GM10847 (cell line): Measurements from ENCODE around the gene MYZAP.

Experiments used
- POLR2A ChIP-seq: IDR thresholded peaks from 2 replicates; pipeline ENCODE4 v1.6.1; 2011; ENCODE audit not compliant: insufficient read length; ENCODE audit errors: extremely low read depth

Gene MYZAP

DNA sequence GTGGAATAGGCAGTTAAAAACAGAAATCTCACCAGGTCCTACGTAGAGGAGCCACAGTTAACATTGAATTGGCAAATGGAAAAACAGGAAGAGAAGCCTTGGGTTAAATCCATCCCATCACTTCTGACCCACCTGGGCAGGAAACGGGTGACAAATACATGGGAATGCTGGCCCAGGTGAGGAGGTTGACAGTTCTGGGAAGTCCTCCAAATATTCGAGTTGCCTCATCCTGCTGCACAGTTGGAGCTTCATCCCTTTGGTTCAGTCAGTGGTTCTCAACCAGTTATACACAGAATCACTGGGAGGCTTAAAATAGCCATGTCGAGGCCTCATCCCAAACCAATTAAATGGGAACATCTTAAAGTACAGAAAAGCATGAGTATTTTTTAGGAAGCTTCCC is 5.3 kb downstream of the MYZAP start:
- TF ChIP-seq POLR2A, result no peak

DNA sequence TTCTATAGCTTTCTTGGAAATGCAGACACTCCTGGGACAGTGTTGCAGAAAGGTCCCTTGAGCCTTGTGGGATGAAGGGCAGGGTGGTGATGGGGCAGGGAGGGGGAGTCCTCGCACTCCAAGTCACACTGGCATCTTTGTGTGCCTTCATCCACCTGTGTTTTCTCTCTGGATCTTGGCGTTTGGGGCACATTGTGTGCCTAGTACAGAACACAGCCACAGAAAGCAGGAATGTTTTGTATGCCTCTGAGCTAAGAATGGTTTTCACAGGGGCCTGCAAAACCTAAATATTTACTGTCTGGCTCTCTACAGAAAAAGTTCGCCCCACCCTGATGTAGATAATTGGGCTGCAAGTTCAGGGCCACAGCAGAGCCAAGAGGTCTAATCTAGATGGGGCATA is 5.7 kb downstream of the MYZAP start:
- TF ChIP-seq POLR2A, result no peak

DNA sequence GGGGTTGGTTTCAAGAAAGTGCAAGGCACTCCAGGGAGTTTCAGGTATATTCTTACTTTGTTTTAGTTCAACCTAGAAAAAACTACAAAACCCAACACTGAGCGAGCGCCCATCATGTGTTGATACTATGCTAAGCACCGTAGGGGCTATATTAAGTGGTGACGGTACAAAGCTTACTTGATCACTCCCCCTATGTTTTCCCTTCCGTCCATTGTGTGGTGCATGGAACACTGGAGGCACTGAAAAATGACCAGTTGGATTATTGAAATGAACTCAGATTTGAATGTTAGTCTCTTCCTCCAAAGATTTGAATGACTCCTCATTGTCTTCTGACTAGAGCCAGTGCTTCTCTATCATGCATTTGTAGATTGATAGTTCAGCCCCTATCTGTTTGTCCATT is 6.6 kb downstream of the MYZAP start:
- TF ChIP-seq POLR2A, result no peak

DNA sequence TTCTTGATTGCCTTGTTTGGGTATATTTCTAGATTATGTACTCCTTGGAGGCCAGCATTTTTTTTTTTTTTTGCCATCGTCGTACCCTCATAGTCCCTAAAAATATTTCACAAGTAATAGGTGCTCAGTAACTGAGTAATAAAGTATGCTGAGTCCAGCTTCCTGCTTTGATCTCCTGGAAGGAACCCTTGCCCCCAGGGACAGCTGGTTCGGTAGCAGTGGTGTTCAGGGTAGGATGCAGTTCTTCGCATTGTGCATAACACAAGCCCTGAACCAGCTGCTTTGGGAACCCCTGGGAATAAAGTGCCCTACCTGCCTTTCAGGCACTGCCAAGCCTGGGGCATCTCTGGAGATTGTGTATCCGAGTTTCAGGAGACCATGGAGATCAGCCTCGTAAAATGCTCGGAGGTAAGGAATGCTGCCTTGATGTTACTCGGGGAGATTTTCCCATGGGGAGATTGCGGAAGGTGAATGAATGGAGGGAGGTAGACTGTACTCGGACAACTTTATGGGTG is 7.6 kb downstream of the MYZAP start:
- TF ChIP-seq POLR2A, result no peak

DNA sequence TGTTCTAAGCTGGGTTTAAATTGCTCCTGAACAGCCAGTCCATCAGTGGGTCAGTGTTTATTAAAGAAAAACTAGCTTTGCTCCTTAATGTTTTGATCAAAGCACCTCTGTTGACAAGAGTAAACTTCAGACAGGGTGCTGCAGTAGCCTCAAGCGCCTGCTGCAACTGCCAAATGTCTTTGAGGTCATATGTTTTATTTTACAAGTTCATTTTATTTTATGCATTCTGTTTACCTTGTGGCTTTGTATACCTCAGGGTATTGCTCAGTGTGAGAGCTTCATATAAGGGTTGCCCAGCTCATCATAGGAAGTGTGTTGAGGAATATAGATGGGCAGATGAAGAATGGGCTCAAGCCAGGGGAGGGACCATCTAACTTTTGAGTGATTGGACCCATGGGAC is 8.5 kb downstream of the MYZAP start:
- no peak for TF ChIP-seq POLR2A

DNA sequence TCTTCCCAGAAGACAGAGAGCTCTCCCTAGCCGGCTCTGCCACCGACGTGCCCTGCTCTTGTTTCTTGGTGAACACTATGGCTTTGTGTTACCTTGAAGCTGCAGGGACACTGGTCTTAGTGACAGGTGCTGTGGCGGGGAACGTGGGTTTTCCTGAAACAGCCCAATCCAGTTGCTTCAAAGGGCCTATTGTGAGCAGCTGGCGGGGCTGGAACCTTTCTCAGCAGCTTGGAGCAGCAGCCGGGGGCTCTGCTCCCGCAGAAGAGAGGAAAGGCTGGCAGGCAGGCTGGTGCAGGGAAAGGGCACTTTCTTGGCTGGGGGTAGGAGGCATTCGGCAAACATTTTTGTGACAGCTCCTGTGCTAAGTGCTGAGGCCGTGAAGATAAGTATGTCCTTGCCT is 12.8 kb downstream of the MYZAP start:
- TF ChIP-seq POLR2A, result no peak

DNA sequence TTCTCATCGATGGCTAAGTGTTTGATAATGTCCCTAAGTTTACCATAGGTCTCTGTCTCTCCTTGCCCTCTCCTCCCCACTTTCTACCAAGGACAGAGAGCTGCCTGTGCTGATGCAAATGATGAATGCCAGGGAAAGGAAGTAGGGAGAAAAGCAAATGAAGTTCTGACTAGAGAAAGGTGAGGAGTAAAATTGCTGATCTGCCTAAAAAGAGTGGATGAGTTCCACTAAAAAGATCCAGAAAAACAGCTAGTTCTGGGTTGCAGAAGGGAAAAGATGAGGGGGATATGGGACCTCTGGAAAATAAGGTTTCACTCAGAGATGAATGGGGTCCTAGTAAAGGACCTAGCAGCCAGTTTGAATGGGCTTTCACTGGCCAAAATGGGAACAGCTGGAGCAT is 13.8 kb downstream of the MYZAP start:
- no peak for TF ChIP-seq POLR2A

DNA sequence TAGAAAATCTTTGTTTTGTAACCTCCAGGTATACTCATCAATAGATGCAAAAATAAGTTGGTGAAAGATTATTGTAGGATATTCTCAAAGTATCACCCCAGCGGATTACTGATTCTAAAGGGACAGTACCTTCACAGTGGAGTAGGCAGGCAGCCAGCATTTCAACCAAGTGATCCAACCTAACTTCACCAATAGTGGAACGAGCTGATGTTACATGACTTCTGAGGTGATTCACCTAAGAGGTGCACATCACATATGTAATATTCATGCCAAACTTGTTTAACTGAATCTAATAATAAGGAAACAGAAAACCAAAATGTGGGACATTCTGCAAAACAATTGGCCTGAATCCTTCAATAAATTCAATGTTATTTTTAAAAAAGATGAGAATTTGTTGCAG is 14.3 kb downstream of the MYZAP start:
- TF ChIP-seq POLR2A, result no peak

DNA sequence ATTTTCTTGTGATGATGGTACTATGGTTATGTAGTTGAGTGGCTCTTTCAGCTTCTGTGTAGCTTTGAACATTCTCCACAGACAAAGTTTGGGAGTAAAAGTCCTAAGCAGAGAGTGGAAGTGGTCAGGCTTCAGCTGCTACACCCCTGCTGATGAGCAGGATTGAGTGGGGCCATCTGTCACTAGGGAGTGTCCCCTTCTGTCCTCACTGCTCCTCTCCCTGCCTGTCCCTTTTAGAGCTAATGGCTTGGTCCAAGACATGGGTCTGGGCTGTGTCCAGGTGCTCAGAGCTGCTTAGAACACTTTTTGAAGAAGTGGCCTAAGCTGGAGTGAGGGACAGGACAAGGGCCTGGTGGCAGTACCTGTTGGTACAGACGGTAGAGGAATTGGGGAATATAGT is 15.1 kb downstream of the MYZAP start:
- no peak for TF ChIP-seq POLR2A

DNA sequence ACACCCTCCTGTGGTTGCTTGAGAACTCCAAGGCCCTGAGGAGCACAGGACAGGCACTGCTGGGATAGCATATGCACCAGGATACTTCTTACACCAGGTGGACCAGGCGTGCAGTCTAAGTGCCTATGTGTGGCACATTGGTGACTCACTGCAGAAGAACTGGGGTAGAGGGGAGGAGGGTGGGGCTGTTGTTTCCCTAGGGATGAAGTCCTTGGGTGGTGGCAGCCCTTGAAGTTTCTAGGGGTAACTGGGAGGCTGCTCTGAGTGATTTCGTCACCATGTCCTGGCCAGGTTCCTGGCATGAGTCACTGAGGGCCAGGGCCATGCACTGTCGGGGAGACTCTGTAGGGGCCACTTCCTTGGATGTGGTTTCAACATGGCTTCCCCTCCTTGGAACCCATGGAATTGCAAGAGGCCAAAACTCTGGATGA is 15.9 kb downstream of the MYZAP start:
- no peak for TF ChIP-seq POLR2A

DNA sequence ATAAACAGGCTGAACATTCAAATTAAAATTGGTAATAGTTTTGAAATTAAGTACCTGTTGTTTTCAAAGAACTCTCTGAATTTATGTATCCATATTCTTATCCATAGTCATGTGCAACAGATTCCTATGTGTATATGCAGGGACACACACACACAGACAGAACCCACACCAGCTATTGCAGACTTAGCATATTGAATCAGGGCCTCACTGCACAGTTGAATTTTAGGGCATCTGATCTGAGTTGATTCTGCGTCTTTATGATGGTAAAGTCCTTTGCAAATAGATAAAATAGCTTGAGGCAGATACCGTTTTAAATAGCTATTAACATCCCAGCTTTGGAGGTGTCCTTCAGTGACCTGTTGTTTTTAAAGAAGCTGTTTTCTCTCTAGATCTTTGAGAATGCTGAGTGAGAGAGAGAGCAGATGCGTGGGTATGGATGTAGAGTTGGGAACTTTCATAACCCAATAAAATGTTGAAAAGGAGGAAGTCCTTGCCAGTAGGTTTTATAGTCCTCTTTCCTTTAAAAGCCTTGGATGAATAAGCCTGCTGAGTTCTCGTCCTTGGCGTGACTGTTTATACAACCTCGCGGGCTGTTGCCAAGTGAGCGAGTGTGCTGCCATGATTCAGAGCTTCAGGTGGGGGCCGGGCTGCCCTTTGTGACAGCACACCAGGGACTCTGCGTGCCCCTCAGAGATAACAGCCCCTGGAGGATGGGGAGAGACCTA is 18.3 kb downstream of the MYZAP start:
- TF ChIP-seq POLR2A, result no peak

DNA sequence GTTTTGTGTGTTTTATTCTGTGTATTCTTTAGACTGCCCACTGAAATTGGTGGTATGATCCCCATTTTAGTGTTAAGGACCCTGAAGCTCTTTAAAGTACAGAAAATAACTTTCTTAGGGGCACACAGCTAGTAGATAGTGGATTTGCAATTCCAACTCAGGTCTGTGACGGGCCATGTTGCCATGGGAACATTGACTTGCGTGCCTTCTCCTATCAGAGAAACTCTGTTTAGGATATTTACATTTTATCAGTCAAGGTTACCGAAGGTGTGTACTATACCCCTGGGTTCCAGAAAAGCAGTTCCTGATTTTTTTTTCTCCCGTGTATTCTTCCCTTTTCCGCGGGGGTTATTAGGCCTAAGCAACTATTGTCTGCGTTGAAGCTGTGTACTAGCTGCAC is 19.4 kb downstream of the MYZAP start:
- no peak for TF ChIP-seq POLR2A

DNA sequence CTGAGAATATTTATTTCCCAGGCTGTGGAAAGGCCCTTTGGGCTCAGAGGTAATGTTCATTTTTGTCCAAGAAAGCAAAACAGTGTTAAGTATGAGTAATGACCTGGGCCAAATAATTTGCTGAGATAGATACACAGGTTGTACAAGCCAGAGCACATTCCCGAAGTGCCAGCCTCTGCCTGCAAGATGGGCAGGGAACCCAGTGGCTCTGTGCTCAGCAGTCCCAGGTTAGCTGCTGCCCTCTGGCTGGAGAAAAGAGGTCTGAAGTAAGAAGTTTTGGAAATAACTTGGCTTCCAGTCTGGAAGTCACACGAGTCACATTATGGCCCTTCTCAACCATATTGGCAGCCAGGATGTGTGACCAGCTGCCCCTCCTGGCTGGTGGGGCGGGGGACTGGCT is 20.2 kb downstream of the MYZAP start:
- TF ChIP-seq POLR2A, result no peak

DNA sequence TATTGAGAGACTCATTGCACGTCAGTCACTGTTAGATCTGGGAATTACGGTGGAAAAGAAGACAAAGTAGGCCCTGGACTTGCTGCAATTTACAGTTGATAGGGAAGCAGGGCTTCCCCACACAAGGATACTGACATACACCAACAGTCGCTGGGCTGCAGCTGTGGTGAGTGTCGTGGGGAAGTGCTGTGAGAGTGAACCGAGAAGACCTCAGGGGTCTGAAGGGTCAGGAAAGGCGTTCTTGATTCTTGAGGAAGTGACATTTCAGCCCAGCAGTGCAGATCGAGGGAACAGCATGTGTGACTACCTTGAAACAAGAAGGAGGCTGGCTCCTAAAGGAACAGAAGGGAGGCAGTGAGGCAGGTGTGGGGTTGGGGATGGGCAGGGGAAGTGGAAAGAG is 22.5 kb downstream of the MYZAP start:
- no peak for TF ChIP-seq POLR2A

DNA sequence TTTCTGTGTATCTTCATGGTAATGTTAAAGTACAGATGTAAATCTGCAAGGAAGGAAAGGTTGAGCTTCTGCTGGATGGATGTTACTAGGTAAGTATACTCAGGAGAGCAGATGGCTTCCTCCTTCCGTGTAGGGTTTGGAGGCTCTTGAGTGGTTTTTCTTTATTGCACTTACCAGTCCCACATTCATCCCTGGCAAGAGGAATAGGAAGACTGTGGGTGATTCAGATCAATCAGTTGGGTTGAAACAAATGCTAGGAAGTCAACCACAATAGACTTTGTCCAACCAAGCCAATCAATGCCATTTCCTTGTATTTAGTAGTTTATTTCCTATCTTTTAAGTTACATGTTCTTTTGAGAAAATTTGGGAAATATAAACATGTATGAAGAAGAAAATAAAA is 26.6 kb downstream of the MYZAP start:
- no peak for TF ChIP-seq POLR2A

DNA sequence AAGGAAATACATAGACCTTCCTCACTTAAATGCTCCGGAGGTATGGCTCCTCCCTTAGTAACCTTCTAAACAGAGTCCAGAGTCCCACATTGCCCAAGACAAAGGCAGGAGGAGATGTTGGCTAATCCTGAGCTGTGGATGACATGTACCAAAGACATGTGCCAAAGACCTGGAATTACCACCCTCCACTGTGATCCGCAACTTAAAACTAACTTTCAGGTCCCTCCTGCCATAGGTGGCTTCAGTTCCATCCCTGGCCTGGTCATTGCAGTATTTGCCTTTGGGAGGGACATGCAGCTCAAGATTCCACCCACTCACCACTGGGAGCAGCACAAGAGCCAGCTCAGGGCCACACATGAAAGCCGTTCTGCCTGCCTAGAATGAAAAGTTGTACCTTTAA is 28.0 kb downstream of the MYZAP start:
- no peak for TF ChIP-seq POLR2A

DNA sequence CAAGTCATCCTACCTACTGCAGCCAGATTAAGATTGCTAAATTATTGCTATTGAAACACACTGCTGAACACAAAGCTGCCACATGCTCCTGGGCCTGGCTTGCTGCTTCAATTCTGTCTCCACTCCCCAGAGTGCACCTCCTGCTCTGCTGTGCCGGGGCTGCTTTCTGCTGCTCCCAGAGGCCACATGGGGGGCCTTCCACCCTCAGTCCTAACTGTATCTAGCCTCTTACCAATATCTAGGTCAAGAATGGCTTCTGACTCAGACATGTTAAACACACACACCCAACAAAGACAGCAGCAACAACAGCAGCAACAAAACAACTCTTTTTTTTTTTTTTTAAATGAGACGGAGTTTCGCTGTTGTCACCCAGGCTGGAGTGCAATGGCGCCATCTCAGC is 33.0 kb downstream of the MYZAP start:
- no peak for TF ChIP-seq POLR2A
